GM19023 (cell line): Measurements from ENCODE around the gene MYH16.
"Not testable (repeated sequence)": the region's sequence is repeated elsewhere in the genome, so short reads cannot be mapped to it uniquely, and the experiment has no call there.

Experiments used
- ATAC-seq: cut with Tn5 transposase; IDR thresholded peaks from one replicate; pipeline ENCODE4 v1.9.1; 2021; ENCODE audit warnings: mild to moderate bottlenecking, moderate library complexity; ENCODE audit not compliant: unreplicated experiment

MYH16 gene

GRCh38 chr7:99272476-99273045 is at the start of gene MYH16:
MYH16 (plus strand) TSS chr7:99272839.
- ATAC-seq = no peak

GRCh38 chr7:99224263-99224898 is 48.3 kb upstream of the MYH16 start:
- ATAC-seq = not testable (repeated sequence)

GRCh38 chr7:99224899-99225265 is 47.8 kb upstream of the MYH16 start:
- ATAC-seq = no peak

GRCh38 chr7:99229234-99229633 is 43.4 kb upstream of the MYH16 start:
- ATAC-seq = no peak

- ATAC-seq = no peak
These were observed 40.4 kb upstream of the MYH16 start for GRCh38 chr7:99232082-99232770.

- ATAC-seq = not testable (repeated sequence)
These were observed 39.7 kb upstream of the MYH16 start for GRCh38 chr7:99232955-99233354.

GRCh38 chr7:99234185-99234584 is 38.5 kb upstream of the MYH16 start:
- ATAC-seq = no peak

GRCh38 chr7:99235925-99236324 is 36.7 kb upstream of the MYH16 start:
- ATAC-seq = no peak

- not testable (repeated sequence) for ATAC-seq
These were observed 34.8 kb upstream of the MYH16 start for GRCh38 chr7:99237876-99238275.

GRCh38 chr7:99238558-99239341 is 33.9 kb upstream of the MYH16 start:
- no peak for ATAC-seq

- ATAC-seq = no peak
These were observed 30.0 kb upstream of the MYH16 start for GRCh38 chr7:99242682-99243081.

- ATAC-seq = no peak
These were observed 28.8 kb upstream of the MYH16 start for GRCh38 chr7:99243751-99244337.

GRCh38 chr7:99244939-99245338 is 27.7 kb upstream of the MYH16 start:
- ATAC-seq = no peak

- no peak for ATAC-seq
These were observed 24.1 kb upstream of the MYH16 start for GRCh38 chr7:99248391-99249095.

GRCh38 chr7:99249985-99250575 is 22.6 kb upstream of the MYH16 start:
- ATAC-seq = no peak

- no peak for ATAC-seq
These were observed 20.3 kb upstream of the MYH16 start for GRCh38 chr7:99252166-99252895.

GRCh38 chr7:99253369-99253768 is 19.3 kb upstream of the MYH16 start:
- ATAC-seq = no peak

- no peak for ATAC-seq
These were observed 18.2 kb upstream of the MYH16 start for GRCh38 chr7:99254390-99254789.

GRCh38 chr7:99255463-99255862 is 17.2 kb upstream of the MYH16 start:
- ATAC-seq = no peak

- ATAC-seq = no peak
These were observed 15.6 kb upstream of the MYH16 start for GRCh38 chr7:99257065-99257464.
